Measurements from ENCODE around the gene ZNF764. TPM values are rescaled to one million over a fixed set of nuclear protein-coding genes. Genes with fewer than 3 reads are reported as not detected.

The ZNF764 gene
- total RNA-seq, 1 experiment from 2014 or later, result 7.0 TPM

DNA sequence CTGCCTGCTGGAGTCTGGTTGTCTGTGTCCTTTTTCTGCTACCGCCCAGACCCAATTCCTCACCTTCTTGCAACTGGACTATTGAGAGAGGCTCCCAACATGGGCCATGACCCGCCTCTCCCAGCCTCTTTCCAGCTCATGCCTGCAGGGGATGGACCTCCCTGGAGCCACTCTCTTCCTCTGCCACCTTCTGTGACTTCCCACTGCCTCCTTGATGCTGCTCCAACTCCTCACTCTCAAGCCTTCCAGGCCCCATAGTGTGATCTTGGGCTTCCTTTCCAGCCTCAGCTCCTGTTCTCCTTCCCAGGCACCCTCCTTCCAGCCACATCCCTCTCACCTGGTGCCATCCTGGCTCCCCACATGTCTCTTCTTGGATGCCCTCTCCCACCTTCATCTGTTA lies 42.9 kb downstream of the ZNF764 start:
- Histone ChIP-seq H3K4me3 (ENCODE audit: low read length) (no peak overlapping the region), H3K79me2 (ENCODE audit: low read length) (no peaks in the 10 kb centered on the region), H3K36me3 (ENCODE audit: insufficient read depth, low read length) (no peaks in the 10 kb centered on the region), H3K9ac (ENCODE audit: low read length) (no peak overlapping the region), H3K4me1 (ENCODE audit: low read length) (no peaks in the 10 kb centered on the region), H3K27ac (ENCODE audit: low read length) (no peak overlapping the region), H3K9me3 (ENCODE audit: low read length) (no peaks in the 10 kb centered on the region), H2AFZ (ENCODE audit: low read length) (no peak overlapping the region), H3K27me3 (ENCODE audit: low read length) (no peaks in the 10 kb centered on the region), H4K20me1 (ENCODE audit: insufficient read depth, low read depth, low read length) (no peaks in the 10 kb centered on the region), H3K4me2 (ENCODE audit: low read depth, low read length, poor library complexity, severe bottlenecking) (no peak overlapping the region), H3K9me2 (replicated peaks; ENCODE audit: insufficient read depth, low read length) (no peaks in the 10 kb centered on the region)
- DNase-seq, result no peak

- H2AFZ ChIP-seq (ENCODE audit: low read length), result no peak overlapping the region
- H3K79me2 ChIP-seq (ENCODE audit: low read length), result no peaks in the 10 kb centered on the region
- H3K9ac ChIP-seq (ENCODE audit: low read length), result no peak overlapping the region
- H3K27me3 ChIP-seq (ENCODE audit: low read length), result no peaks in the 10 kb centered on the region
- no peak for DNase-seq
- H3K4me2 ChIP-seq (ENCODE audit: low read depth, low read length, poor library complexity, severe bottlenecking), result no peak overlapping the region
- H3K4me3 ChIP-seq (ENCODE audit: low read length), result no peak overlapping the region
- no peaks in the 10 kb centered on the region for H3K9me2 ChIP-seq (replicated peaks; ENCODE audit: insufficient read depth, low read length)
- H3K27ac ChIP-seq (ENCODE audit: low read length), result no peak overlapping the region
- no peaks in the 10 kb centered on the region for H3K4me1 ChIP-seq (ENCODE audit: low read length)
- H4K20me1 ChIP-seq (ENCODE audit: insufficient read depth, low read depth, low read length), result no peaks in the 10 kb centered on the region
- H3K9me3 ChIP-seq (ENCODE audit: low read length), result no peaks in the 10 kb centered on the region
- H3K36me3 ChIP-seq (ENCODE audit: insufficient read depth, low read length), result no peaks in the 10 kb centered on the region
Observed at GRCh38 chr16:30511509-30511908, 46.7 kb downstream of the ZNF764 start.

DNA sequence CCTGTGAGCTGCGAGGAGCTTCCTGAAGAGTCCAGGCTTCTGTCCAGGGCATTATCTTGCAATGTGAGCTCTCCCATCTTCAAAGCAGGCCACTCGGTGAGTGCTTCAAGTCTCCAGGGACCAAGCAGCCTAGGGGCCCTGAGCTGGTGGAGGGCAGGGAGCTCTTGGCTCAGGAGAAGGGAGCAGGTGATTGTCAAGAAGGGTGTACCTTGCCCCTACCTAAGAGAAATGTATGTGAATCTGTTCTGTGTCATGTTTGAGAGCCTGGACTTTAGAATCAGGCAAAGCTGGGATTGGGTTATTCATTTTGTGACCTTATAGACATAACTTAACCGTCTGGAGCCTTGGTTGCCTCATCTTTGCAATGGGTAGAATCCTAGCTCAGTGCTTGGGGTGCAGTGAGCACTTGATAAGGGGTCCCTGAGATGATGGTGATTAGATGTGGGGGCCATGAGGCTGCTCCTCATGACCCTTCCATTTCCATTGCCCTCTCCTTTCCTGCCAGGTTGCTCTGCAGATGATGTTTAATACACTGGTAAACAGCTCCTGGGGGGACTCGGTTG lies 47.7 kb downstream of the ZNF764 start:
- Histone ChIP-seq H3K4me2 (ENCODE audit: low read depth, low read length, poor library complexity, severe bottlenecking) (no peak overlapping the region), H3K9me3 (ENCODE audit: low read length) (no peaks in the 10 kb centered on the region), H4K20me1 (ENCODE audit: insufficient read depth, low read depth, low read length) (no peaks in the 10 kb centered on the region), H3K4me1 (ENCODE audit: low read length) (no peaks in the 10 kb centered on the region), H3K36me3 (ENCODE audit: insufficient read depth, low read length) (no peaks in the 10 kb centered on the region), H3K4me3 (ENCODE audit: low read length) (no peak overlapping the region), H3K27ac (ENCODE audit: low read length) (no peak overlapping the region), H3K9me2 (replicated peaks; ENCODE audit: insufficient read depth, low read length) (no peaks in the 10 kb centered on the region), H2AFZ (ENCODE audit: low read length) (no peak overlapping the region), H3K9ac (ENCODE audit: low read length) (no peak overlapping the region), H3K79me2 (ENCODE audit: low read length) (no peaks in the 10 kb centered on the region), H3K27me3 (ENCODE audit: low read length) (no peaks in the 10 kb centered on the region)
- DNase-seq, result no peak

DNA sequence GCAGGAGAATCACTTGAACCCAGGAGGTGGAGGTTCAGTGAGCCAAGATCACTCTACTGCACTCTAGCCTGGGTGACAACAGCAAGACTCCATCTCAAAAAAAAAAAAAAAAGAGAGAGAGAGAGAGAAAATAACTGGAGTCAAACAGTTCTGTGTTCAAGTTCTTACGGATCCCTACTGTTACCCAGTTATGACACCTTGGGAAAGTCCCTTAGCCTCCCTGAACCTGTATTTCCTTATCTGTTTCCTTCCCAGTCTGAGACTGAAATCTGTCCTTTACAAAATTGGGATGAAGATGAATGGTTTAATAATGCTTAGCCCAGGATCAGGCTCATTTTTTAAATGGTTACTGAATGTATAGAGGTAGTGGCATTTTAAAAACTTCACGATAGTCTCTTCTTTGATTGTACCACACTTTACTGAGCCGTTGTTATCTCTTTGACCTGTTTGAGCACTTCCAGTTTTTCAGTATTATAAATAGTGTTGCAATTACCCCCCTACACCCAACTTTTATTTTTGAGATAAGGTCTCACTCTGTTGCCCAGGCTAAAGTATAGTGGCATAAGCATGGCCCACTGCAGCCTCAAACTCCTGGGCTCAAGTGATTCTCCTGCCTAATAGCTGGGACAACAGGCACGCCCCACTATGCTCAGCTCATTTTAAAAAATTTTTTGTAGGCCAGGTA lies 49.0 kb downstream of the ZNF764 start:
- Histone ChIP-seq H3K4me1 (ENCODE audit: low read length) (no peaks in the 10 kb centered on the region), H3K79me2 (ENCODE audit: low read length) (no peaks in the 10 kb centered on the region), H3K9me3 (ENCODE audit: low read length) (no peaks in the 10 kb centered on the region), H2AFZ (ENCODE audit: low read length) (no peak overlapping the region), H3K36me3 (ENCODE audit: insufficient read depth, low read length) (no peaks in the 10 kb centered on the region), H3K27me3 (ENCODE audit: low read length) (no peaks in the 10 kb centered on the region), H3K9me2 (replicated peaks; ENCODE audit: insufficient read depth, low read length) (no peaks in the 10 kb centered on the region), H3K4me3 (ENCODE audit: low read length) (no peak overlapping the region), H4K20me1 (ENCODE audit: insufficient read depth, low read depth, low read length) (no peaks in the 10 kb centered on the region), H3K27ac (ENCODE audit: low read length) (no peak overlapping the region), H3K4me2 (ENCODE audit: low read depth, low read length, poor library complexity, severe bottlenecking) (no peak overlapping the region), H3K9ac (ENCODE audit: low read length) (no peak overlapping the region)
- DNase-seq, result no peak

Small RNA genes lying within 50 kb of the gene (small RNA-seq; reads per million reads assigned to genes)
- gene AC093249.4, result not detected
- gene MIR4518, result not detected

Other genes starting within 250 kb of the ZNF764 start
- 45.4 and 65.1 TPM in 2 replicates for gene CD2BP2, start 203.1 kb downstream of the ZNF764 start, total RNA-seq (2014; rRNA removed; shearing (Covaris generic); ENCODE audit: low replicate concordance)
- gene TBC1D10B, start 187.9 kb downstream of the ZNF764 start, total RNA-seq (2014; rRNA removed; shearing (Covaris generic); ENCODE audit: low replicate concordance), result 31.2 and 45.5 TPM in 2 replicates
- gene MYL11, start 183.6 kb downstream of the ZNF764 start, total RNA-seq (2014; rRNA removed; shearing (Covaris generic); ENCODE audit: low replicate concordance), result not detected in 2 replicates
- 64.1 and 117 TPM in 2 replicates for gene SEPTIN1, start 175.8 kb downstream of the ZNF764 start, total RNA-seq (2014; rRNA removed; shearing (Covaris generic); ENCODE audit: low replicate concordance)
- gene ZNF48, start 163.0 kb downstream of the ZNF764 start, total RNA-seq (2014; rRNA removed; shearing (Covaris generic); ENCODE audit: low replicate concordance), result 18.2 and 20.5 TPM in 2 replicates
- 13.1 and 20.0 TPM in 2 replicates for gene ZNF771, start 150.8 kb downstream of the ZNF764 start, total RNA-seq (2014; rRNA removed; shearing (Covaris generic); ENCODE audit: low replicate concordance)
- 31.3 and 48.5 TPM in 2 replicates for gene DCTPP1, start 128.3 kb downstream of the ZNF764 start, total RNA-seq (2014; rRNA removed; shearing (Covaris generic); ENCODE audit: low replicate concordance)
- 16.3 and 21.8 TPM in 2 replicates for gene SEPHS2, start 112.5 kb downstream of the ZNF764 start, total RNA-seq (2014; rRNA removed; shearing (Covaris generic); ENCODE audit: low replicate concordance)
- 0.07 and 0.51 TPM in 2 replicates for gene ITGAL, start 85.6 kb downstream of the ZNF764 start, total RNA-seq (2014; rRNA removed; shearing (Covaris generic); ENCODE audit: low replicate concordance)
- gene ZNF768, start 31.8 kb downstream of the ZNF764 start, total RNA-seq (2014; rRNA removed; shearing (Covaris generic); ENCODE audit: low replicate concordance), result 59.4 and 107 TPM in 2 replicates
- gene ZNF747, start 23.5 kb downstream of the ZNF764 start, total RNA-seq (2014; rRNA removed; shearing (Covaris generic); ENCODE audit: low replicate concordance), result 9.8 and 16.9 TPM in 2 replicates
- gene ZNF688, start 13.3 kb upstream of the ZNF764 start, total RNA-seq (2014; rRNA removed; shearing (Covaris generic); ENCODE audit: low replicate concordance), result 18.0 and 24.9 TPM in 2 replicates
- gene ZNF785, start 27.3 kb upstream of the ZNF764 start, total RNA-seq (2014; rRNA removed; shearing (Covaris generic); ENCODE audit: low replicate concordance), result 14.9 and 20.8 TPM in 2 replicates
- gene ZNF689, start 52.0 kb upstream of the ZNF764 start, total RNA-seq (2014; rRNA removed; shearing (Covaris generic); ENCODE audit: low replicate concordance), result 6.9 and 7.5 TPM in 2 replicates
- 17.4 and 42.0 TPM in 2 replicates for gene PRR14, start 92.6 kb upstream of the ZNF764 start, total RNA-seq (2014; rRNA removed; shearing (Covaris generic); ENCODE audit: low replicate concordance)
- gene FBRS, start 100.1 kb upstream of the ZNF764 start, total RNA-seq (2014; rRNA removed; shearing (Covaris generic); ENCODE audit: low replicate concordance), result 32.9 and 36.1 TPM in 2 replicates
- gene SRCAP, start 140.8 kb upstream of the ZNF764 start, total RNA-seq (2014; rRNA removed; shearing (Covaris generic); ENCODE audit: low replicate concordance), result 13.2 and 21.2 TPM in 2 replicates
- gene PHKG2, start 190.1 kb upstream of the ZNF764 start, total RNA-seq (2014; rRNA removed; shearing (Covaris generic); ENCODE audit: low replicate concordance), result 32.3 and 35.5 TPM in 2 replicates
- gene CFAP119, start 203.7 kb upstream of the ZNF764 start, total RNA-seq (2014; rRNA removed; shearing (Covaris generic); ENCODE audit: low replicate concordance), result 8.9 and 15.0 TPM in 2 replicates
- gene RNF40, start 203.9 kb upstream of the ZNF764 start, total RNA-seq (2014; rRNA removed; shearing (Covaris generic); ENCODE audit: low replicate concordance), result 57.9 and 66.4 TPM in 2 replicates
- gene ZNF629, start 228.8 kb upstream of the ZNF764 start, total RNA-seq (2014; rRNA removed; shearing (Covaris generic); ENCODE audit: low replicate concordance), result 4.8 and 6.3 TPM in 2 replicates